ENCODE results near the gene C2orf72. TPM values are rescaled to one million over a fixed set of nuclear protein-coding genes. Genes with fewer than 3 reads are reported as not detected.

C2orf72 gene
- total RNA-seq, 4 donors from 2014 or later, result 0.06 to 0.83 (median 0.17) TPM; not detected in 1

- TF ChIP-seq POLR2AphosphoS5 (IDR thresholded peaks at IDR 0.05), result no peak
- TF ChIP-seq POLR2A (IDR thresholded peaks at IDR 0.05; ENCODE audit: low read depth), result no peak
- no peak for TF ChIP-seq CTCF (IDR thresholded peaks at IDR 0.05)
- TF ChIP-seq EP300 (IDR thresholded peaks at IDR 0.05), result no peak
- intact Hi-C loops (cut with DNase I), result no loop called here
Measured at GRCh38 chr2:231011526-231011925, 25.8 kb upstream of the C2orf72 start.

GRCh38 chr2:231012463-231012862 is 24.9 kb upstream of the C2orf72 start:
- H3K27me3 ChIP-seq, result peaks cover 0 to 20% (median 0%) of the 10 kb centered on the region in 4 donors
- 74% methylated on average over 3 of the region's 3 CpGs for WGBS
- H3K4me1 ChIP-seq, result no peaks in the 10 kb centered on the region
- intact Hi-C loops (cut with DNase I), result no loop called here
- no peak overlapping the region for H3K27ac ChIP-seq (replicated peaks in 1 of 4)
- TF ChIP-seq POLR2AphosphoS5 (IDR thresholded peaks at IDR 0.05) (no peak), POLR2A (IDR thresholded peaks at IDR 0.05; ENCODE audit: low read depth) (no peak), CTCF (IDR thresholded peaks at IDR 0.05) (no peak), EP300 (IDR thresholded peaks at IDR 0.05) (no peak)
- no peak for DNase-seq (ENCODE audit: extremely low spot score)
- no peak overlapping the region for H3K4me3 ChIP-seq
- H3K36me3 ChIP-seq, result no peaks in the 10 kb centered on the region
- no peaks in the 10 kb centered on the region for H3K9me3 ChIP-seq

More at GRCh38 chr2:231011526-231011925, 25.8 kb upstream of the C2orf72 start:
- peaks cover 0 to 20% (median 0%) of the 10 kb centered on the region in 4 donors for H3K27me3 ChIP-seq
- no peaks in the 10 kb centered on the region for H3K9me3 ChIP-seq
- no peaks in the 10 kb centered on the region for H3K4me1 ChIP-seq
- WGBS, result 0% methylated on average over 1 of the region's 2 CpGs
- H3K27ac ChIP-seq (replicated peaks in 1 of 4), result no peak overlapping the region
- H3K36me3 ChIP-seq, result no peaks in the 10 kb centered on the region
- DNase-seq (ENCODE audit: extremely low spot score), result no peak
- no peak overlapping the region for H3K4me3 ChIP-seq

- Histone ChIP-seq H3K4me3 (no peak overlapping the region), H3K9me3 (no peaks in the 10 kb centered on the region), H3K27me3 (peaks cover 0 to 20% (median 0%) of the 10 kb centered on the region in 4 donors), H3K4me1 (no peaks in the 10 kb centered on the region), H3K27ac (replicated peaks in 1 of 4) (no peak overlapping the region), H3K36me3 (no peaks in the 10 kb centered on the region)
- intact Hi-C loops (cut with DNase I), result no loop called here
- TF ChIP-seq POLR2AphosphoS5 (IDR thresholded peaks at IDR 0.05) (no peak), POLR2A (IDR thresholded peaks at IDR 0.05; ENCODE audit: low read depth) (no peak), CTCF (IDR thresholded peaks at IDR 0.05) (no peak), EP300 (IDR thresholded peaks at IDR 0.05) (no peak)
- DNase-seq (ENCODE audit: extremely low spot score), result no peak
- 47% methylated on average over 3 of the region's 3 CpGs for WGBS
Measured at GRCh38 chr2:231013820-231014219, 23.5 kb upstream of the C2orf72 start.

GRCh38 chr2:231015478-231015877 is 21.8 kb upstream of the C2orf72 start:
- no peak for TF ChIP-seq EP300 (IDR thresholded peaks at IDR 0.05)
- TF ChIP-seq POLR2AphosphoS5 (IDR thresholded peaks at IDR 0.05), result no peak
- no peak for TF ChIP-seq CTCF (IDR thresholded peaks at IDR 0.05)
- TF ChIP-seq POLR2A (IDR thresholded peaks at IDR 0.05; ENCODE audit: low read depth), result no peak
- no peaks in the 10 kb centered on the region for H3K36me3 ChIP-seq
- WGBS, result 68% methylated on average over 4 of the region's 7 CpGs
- intact Hi-C loops (cut with DNase I), result no loop called here
- H3K9me3 ChIP-seq, result no peaks in the 10 kb centered on the region
- H3K27me3 ChIP-seq, result peaks cover 0 to 20% (median 0%) of the 10 kb centered on the region in 4 donors
- H3K27ac ChIP-seq (replicated peaks in 1 of 4), result no peak overlapping the region
- no peaks in the 10 kb centered on the region for H3K4me1 ChIP-seq
- H3K4me3 ChIP-seq, result no peak overlapping the region
- DNase-seq (ENCODE audit: extremely low spot score), result no peak

- no peak overlapping the region for H3K4me3 ChIP-seq
- 61% methylated on average over 2 of the region's 3 CpGs for WGBS
- no peak for DNase-seq (ENCODE audit: extremely low spot score)
- no peak overlapping the region for H3K27ac ChIP-seq (replicated peaks in 1 of 4)
- intact Hi-C loops (cut with DNase I), result no loop called here
- TF ChIP-seq CTCF (IDR thresholded peaks at IDR 0.05) (no peak), EP300 (IDR thresholded peaks at IDR 0.05) (no peak), POLR2A (IDR thresholded peaks at IDR 0.05; ENCODE audit: low read depth) (no peak), POLR2AphosphoS5 (IDR thresholded peaks at IDR 0.05) (no peak)
- no peaks in the 10 kb centered on the region for H3K4me1 ChIP-seq
- no peaks in the 10 kb centered on the region for H3K36me3 ChIP-seq
- peaks cover 0 to 20% (median 0%) of the 10 kb centered on the region in 4 donors for H3K27me3 ChIP-seq
- H3K9me3 ChIP-seq, result no peaks in the 10 kb centered on the region
Measured at GRCh38 chr2:231015926-231016325, 21.4 kb upstream of the C2orf72 start.

Data from esophagus muscularis mucosa (tissue), 4 donors.